Smooth muscle cell (in vitro differentiated cells): Measurements from ENCODE around the gene NLN. TPM values are rescaled to one million over a fixed set of nuclear protein-coding genes. Genes with fewer than 3 reads are reported as not detected.

ENCODE experiments used
- DNase-seq: peaks from one replicate; lab custom pipeline; 2025; ENCODE audit not compliant: unreplicated experiment; lab: John Stamatoyannopoulos, UW
- H2AFZ ChIP-seq: fragments of 200-600 bp; sonication (generic); 2 replicates; pipeline ENCODE4 v1.6.0; 2016; ENCODE audit warnings: antibody characterized with exemption, low read depth, mild to moderate bottlenecking
- H3F3A ChIP-seq: fragments of 200-600 bp; sonication (generic); 2 replicates; pipeline ENCODE4 v1.6.0; 2017; ENCODE audit warnings: antibody characterized with exemption, low read depth
- H3K27ac ChIP-seq: fragments of 200-600 bp; sonication (generic); 2 replicates; pipeline ENCODE4 v1.5.1; 2016; ENCODE audit warnings: low read depth, mild to moderate bottlenecking
- H3K27me3 ChIP-seq: fragments of 200-600 bp; sonication (generic); 2 replicates; pipeline ENCODE4 v1.6.1; 2016; ENCODE audit warnings: low read depth, mild to moderate bottlenecking
- H3K36me3 ChIP-seq: fragments of 200-600 bp; sonication (generic); 2 replicates; pipeline ENCODE4 v1.5.1; 2016; ENCODE audit warnings: low read depth
- H3K4me1 ChIP-seq: fragments of 200-600 bp; sonication (generic); 2 replicates; pipeline ENCODE4 v1.5.1; 2016; ENCODE audit warnings: low read depth
- H3K4me2 ChIP-seq: fragments of 200-600 bp; sonication (generic); 2 replicates; pipeline ENCODE4 v1.6.0; 2016; ENCODE audit warnings: mild to moderate bottlenecking
- H3K4me3 ChIP-seq: fragments of 200-600 bp; sonication (generic); 2 replicates; pipeline ENCODE4 v1.5.1; 2016; ENCODE audit warnings: mild to moderate bottlenecking
- H3K79me2 ChIP-seq: fragments of 200-600 bp; sonication (generic); 2 replicates; pipeline ENCODE4 v1.6.0; 2016; ENCODE audit warnings: low read depth, mild to moderate bottlenecking
- H3K9ac ChIP-seq: fragments of 200-600 bp; sonication (generic); 2 replicates; pipeline ENCODE4 v1.6.0; 2016; ENCODE audit warnings: low read depth
- H3K9me3 ChIP-seq: fragments of 200-600 bp; sonication (generic); replicated peaks from 2 replicates; pipeline ENCODE4 v1.5.1; 2016; ENCODE audit warnings: low read depth
- H4K20me1 ChIP-seq: fragments of 200-600 bp; sonication (generic); 2 replicates; pipeline ENCODE4 v1.6.0; 2016; ENCODE audit warnings: low read depth
- WGBS: methylation state at CpG from one replicate; pipeline ENCODE4 v1.1.7; 2016; ENCODE audit warnings: low lambda C conversion rate; 5-methylcytosine and 5-hydroxymethylcytosine counted together
- polyA plus RNA-seq: library from polyadenylated mRNA; unstranded; fragments of >200 nt; fragmentation: Nextera tagmentation; extraction: Ambion mirVana; gene quantifications from 2 replicates; pipeline ENCODE4 v1.2.1, GENCODE V29; 2016
- total RNA-seq: library from RNA; depleted of rRNA; stranded (reverse); fragments of >200 nt; gene quantifications from 2 replicates; pipeline ENCODE4 v1.2.3, GENCODE V29; 2014
- TF ChIP-seq, protein P1 (sequence below): fragments of 200-600 bp; sonication (generic); IDR thresholded peaks from 2 replicates; pipeline ENCODE4 v1.5.1; 2017; ENCODE audit warnings: borderline replicate concordance, mild to moderate bottlenecking, antibody characterized with exemption; ENCODE audit not compliant: insufficient read depth, poor library complexity, severe bottlenecking

NLN gene
- total and polyA plus RNA-seq, 2 experiments from 2014 or later = 31.9 to 33.6 TPM

DNA sequence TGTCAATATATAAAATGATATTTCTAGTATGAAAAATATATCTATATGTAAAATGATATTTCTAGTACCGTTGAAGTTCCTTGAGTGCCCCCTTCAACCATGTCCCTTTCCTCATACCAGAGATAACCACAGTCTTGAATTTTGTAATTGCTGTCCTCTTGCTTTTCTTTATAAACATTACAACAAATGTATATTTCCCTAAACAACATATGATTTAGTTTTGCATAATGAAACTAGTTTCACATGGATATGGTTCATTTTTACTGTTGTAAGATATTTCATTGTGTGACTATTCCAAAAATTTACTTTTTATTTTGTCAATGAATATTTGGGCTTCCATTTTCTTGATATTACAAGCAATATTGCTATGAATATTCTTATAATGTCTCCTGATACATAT is 14.0 kb downstream of the NLN start:
- peaks cover 71% of the 10 kb centered on the region for H3K79me2 ChIP-seq
- H3K27ac ChIP-seq = no peak overlapping the region
- H3K27me3 ChIP-seq = no peaks in the 10 kb centered on the region
- H3K4me2 ChIP-seq = no peak overlapping the region
- DNase-seq = no peak
- no peaks in the 10 kb centered on the region for H3K4me1 ChIP-seq
- H3F3A ChIP-seq = no peaks in the 10 kb centered on the region
- WGBS = 96% methylated on average over 1 of the region's 1 CpG
- no peak overlapping the region for H3K4me3 ChIP-seq
- peaks cover 45% of the 10 kb centered on the region for H4K20me1 ChIP-seq
- TF ChIP-seq, protein P1, sequence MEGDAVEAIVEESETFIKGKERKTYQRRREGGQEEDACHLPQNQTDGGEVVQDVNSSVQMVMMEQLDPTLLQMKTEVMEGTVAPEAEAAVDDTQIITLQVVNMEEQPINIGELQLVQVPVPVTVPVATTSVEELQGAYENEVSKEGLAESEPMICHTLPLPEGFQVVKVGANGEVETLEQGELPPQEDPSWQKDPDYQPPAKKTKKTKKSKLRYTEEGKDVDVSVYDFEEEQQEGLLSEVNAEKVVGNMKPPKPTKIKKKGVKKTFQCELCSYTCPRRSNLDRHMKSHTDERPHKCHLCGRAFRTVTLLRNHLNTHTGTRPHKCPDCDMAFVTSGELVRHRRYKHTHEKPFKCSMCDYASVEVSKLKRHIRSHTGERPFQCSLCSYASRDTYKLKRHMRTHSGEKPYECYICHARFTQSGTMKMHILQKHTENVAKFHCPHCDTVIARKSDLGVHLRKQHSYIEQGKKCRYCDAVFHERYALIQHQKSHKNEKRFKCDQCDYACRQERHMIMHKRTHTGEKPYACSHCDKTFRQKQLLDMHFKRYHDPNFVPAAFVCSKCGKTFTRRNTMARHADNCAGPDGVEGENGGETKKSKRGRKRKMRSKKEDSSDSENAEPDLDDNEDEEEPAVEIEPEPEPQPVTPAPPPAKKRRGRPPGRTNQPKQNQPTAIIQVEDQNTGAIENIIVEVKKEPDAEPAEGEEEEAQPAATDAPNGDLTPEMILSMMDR = no peak
- H3K36me3 ChIP-seq = no peaks in the 10 kb centered on the region
- H2AFZ ChIP-seq = no peak overlapping the region
- no peak overlapping the region for H3K9ac ChIP-seq
- H3K9me3 ChIP-seq = no peaks in the 10 kb centered on the region

DNA sequence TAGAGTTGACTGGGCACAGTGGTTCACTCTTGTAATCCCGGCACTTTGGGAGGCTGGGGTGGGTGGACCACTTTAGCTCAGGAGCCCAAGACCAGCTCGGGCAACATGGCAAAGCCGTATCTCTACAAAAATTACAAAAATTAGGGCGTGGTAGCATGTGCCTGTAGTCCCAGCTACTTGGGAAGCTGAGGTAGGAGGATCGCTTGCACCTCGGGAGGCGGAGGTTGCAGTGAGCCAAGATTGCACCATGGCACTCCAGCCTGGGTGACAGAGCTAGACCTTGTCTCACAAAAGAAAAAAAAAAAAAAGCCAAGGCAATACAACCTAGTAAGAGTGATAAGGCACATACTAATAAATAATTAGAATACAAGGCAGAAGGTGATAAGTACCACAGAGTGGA is 15.8 kb downstream of the NLN start:
- no peak overlapping the region for H3K4me3 ChIP-seq
- H3K4me1 ChIP-seq = no peaks in the 10 kb centered on the region
- H3K79me2 ChIP-seq = peaks cover 61% of the 10 kb centered on the region
- TF ChIP-seq, protein P1 = no peak
- H3K4me2 ChIP-seq = no peak overlapping the region
- H4K20me1 ChIP-seq = peaks cover 42% of the 10 kb centered on the region
- no peaks in the 10 kb centered on the region for H3K9me3 ChIP-seq
- H3K36me3 ChIP-seq = no peaks in the 10 kb centered on the region
- no peak overlapping the region for H2AFZ ChIP-seq
- 96% methylated on average over 7 of the region's 7 CpGs for WGBS
- H3K27me3 ChIP-seq = no peaks in the 10 kb centered on the region
- peaks cover 6% of the 10 kb centered on the region for H3F3A ChIP-seq
- DNase-seq = no peak
- no peak overlapping the region for H3K9ac ChIP-seq
- H3K27ac ChIP-seq = no peak overlapping the region

DNA sequence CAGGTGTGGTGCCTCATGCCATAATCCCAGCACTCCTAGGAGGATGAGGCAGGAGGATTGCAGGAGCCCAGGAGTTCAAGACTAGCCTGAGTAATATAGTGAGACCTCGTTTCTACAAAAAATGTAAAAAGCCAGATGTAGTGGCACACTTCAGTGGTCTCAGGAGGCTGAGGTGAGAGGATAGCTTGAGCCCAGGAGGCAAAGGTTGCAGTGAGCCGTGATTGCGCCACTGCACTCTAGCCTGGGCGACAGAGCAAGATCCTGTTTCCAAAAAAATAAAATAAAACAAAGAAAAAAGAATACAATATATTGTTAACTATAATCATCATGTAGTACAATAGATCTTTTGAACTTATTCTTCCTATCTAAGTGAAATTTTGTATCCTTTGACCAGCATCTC is 16.3 kb downstream of the NLN start:
- Histone ChIP-seq H3K4me2 (no peak overlapping the region), H3K9me3 (no peaks in the 10 kb centered on the region), H3K36me3 (no peaks in the 10 kb centered on the region), H2AFZ (no peak overlapping the region), H3K27me3 (no peaks in the 10 kb centered on the region), H3K27ac (no peak overlapping the region), H4K20me1 (peaks cover 46% of the 10 kb centered on the region), H3K4me1 (no peaks in the 10 kb centered on the region), H3K79me2 (peaks cover 63% of the 10 kb centered on the region), H3K4me3 (no peak overlapping the region), H3K9ac (no peak overlapping the region), H3F3A (peaks cover 6% of the 10 kb centered on the region)
- 97% methylated on average over 4 of the region's 4 CpGs for WGBS
- no peak for DNase-seq
- TF ChIP-seq, protein P1 = no peak

DNA sequence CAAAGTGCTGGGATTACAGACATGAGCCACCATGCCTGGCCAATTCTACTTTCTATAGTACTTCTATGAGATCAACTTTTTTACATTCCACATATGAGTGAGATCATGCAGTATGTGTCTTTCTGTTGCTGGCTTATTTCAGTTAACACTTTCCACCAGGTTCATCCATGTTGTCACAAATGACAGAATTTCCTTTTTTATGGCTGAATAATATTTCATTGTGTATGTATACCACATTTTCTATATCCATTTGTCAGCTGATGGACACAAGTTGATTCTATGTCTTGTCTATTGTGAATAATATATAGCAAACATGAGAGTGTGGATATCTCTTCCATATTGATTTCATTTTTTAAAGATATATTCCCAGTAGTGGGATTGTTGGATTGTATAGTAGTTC is 17.2 kb downstream of the NLN start:
- H4K20me1 ChIP-seq = peaks cover 50% of the 10 kb centered on the region
- H3K9ac ChIP-seq = no peak overlapping the region
- H3K79me2 ChIP-seq = peaks cover 72% of the 10 kb centered on the region
- TF ChIP-seq, protein P1 = no peak
- no peaks in the 10 kb centered on the region for H3K27me3 ChIP-seq
- peaks cover 6% of the 10 kb centered on the region for H3F3A ChIP-seq
- no peak overlapping the region for H3K4me2 ChIP-seq
- H3K4me1 ChIP-seq = no peaks in the 10 kb centered on the region
- no peaks in the 10 kb centered on the region for H3K36me3 ChIP-seq
- DNase-seq = no peak
- no peak overlapping the region for H2AFZ ChIP-seq
- no peaks in the 10 kb centered on the region for H3K9me3 ChIP-seq
- H3K4me3 ChIP-seq = no peak overlapping the region
- H3K27ac ChIP-seq = no peak overlapping the region
